Sigmoid colon (tissue), 4 donors: ENCODE measurements around the gene KDM1B.

Experiments
- POLR2A ChIP-seq, 2 donors: fragments of 450-650 bp; IDR thresholded peaks; one replicate each; pipeline ENCODE4 v1.6.1; 2016; ENCODE audit warnings: antibody characterized with exemption in 2 of 2, mild to moderate bottlenecking in 2 of 2, moderate library complexity in 2 of 2
- POLR2AphosphoS5 ChIP-seq, 4 donors: sonication (generic); formaldehyde crosslinking; IDR thresholded peaks; one replicate each; pipeline ENCODE4 v1.6.1; 2017; ENCODE audit warnings: antibody characterized with exemption in 4 of 4
- TF ChIP-seq, protein P1 (sequence below), 4 experiments: fragments of 450-650 bp in 3 of 4; fragments of 200-600 bp in 1 of 4; IDR thresholded peaks; one replicate each; pipeline ENCODE4 v1.5.1; 2016 to 2019; ENCODE audit warnings: antibody characterized with exemption in 4 of 4, mild to moderate bottlenecking in 3 of 4, moderate library complexity in 2 of 4

DNA sequence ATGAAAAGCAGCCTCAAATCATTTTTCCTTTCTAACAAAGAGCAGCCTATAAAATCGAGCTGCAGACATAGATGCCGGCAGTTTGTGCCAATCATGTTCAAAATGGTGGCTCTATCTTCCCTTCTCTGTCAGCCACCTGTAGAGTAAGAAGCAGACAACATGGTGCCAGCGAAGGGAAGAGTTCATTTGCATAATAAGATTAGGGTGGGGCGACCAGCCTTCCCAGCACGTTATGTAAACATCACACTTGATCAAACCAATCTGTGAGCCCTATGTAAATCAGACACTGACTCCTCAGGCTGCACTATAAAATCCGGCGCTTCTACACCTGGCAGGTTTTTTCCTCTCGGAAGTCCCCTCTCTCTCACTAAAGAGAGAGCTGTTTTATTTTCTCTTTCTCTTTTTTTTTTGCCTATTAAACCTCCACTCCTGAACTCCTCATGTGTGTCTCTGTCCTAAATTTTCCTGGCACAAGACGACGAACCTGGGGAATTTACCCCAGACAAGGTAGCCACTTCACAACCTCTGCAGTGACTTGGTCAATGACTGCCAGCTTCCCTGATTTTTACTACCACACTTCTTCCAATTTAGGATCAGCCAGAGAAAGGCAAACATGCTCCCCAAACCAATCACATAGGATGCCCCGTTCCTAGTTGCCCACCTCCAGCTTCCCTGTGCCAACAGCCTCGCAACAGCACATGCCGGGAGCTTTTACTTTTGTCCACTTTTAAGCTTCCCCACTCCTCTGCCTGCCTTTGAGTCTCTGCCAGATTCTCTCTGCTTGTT is 13.2 kb upstream of the KDM1B start:
- TF ChIP-seq, protein P1, sequence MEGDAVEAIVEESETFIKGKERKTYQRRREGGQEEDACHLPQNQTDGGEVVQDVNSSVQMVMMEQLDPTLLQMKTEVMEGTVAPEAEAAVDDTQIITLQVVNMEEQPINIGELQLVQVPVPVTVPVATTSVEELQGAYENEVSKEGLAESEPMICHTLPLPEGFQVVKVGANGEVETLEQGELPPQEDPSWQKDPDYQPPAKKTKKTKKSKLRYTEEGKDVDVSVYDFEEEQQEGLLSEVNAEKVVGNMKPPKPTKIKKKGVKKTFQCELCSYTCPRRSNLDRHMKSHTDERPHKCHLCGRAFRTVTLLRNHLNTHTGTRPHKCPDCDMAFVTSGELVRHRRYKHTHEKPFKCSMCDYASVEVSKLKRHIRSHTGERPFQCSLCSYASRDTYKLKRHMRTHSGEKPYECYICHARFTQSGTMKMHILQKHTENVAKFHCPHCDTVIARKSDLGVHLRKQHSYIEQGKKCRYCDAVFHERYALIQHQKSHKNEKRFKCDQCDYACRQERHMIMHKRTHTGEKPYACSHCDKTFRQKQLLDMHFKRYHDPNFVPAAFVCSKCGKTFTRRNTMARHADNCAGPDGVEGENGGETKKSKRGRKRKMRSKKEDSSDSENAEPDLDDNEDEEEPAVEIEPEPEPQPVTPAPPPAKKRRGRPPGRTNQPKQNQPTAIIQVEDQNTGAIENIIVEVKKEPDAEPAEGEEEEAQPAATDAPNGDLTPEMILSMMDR (IDR thresholded peaks at IDR 0.05) = no peak
- TF ChIP-seq POLR2AphosphoS5 (IDR thresholded peaks at IDR 0.05) = no peak
- no peak for TF ChIP-seq POLR2A (IDR thresholded peaks at IDR 0.05)
